GM18861 (cell line): ENCODE measurements around the gene AIP.

Experiments
- ATAC-seq: cut with Tn5 transposase; IDR thresholded peaks from one replicate; pipeline ENCODE4 v1.9.1; 2021; ENCODE audit not compliant: unreplicated experiment

The AIP gene

DNA sequence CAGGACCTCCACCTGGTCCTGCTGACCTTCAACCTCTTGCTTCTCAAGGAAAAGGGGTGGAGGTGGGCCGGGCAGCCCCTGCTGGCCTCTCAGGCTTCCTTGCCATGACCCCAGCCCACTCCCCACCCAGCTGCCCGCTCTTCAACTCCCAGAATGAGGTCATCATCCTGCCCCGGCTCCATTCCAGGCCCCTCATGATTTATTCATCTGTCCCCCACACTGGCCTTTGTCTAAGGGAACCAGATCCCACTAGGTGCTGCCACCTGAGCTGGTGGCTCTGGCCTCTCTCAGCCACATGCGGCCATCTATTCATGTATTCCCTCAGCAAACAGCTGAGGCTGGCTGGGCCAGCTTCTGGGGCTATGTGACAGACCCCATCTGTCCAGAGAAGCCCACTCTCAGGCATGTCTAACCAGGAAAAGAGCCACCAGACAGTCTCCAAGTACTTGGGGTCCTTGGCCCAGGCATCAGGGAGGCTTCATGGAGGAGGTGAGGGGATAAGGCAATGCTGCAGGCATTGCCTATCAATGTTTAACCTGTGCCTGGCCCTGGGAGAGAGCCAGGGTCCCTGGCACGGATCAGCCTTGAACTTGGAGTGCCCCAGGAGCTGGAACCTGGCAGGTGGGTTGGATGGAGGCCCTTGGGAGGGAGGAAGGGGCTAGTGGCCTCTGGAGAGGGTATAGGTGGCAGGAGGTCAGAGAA, 42.6 kb downstream of the AIP start:
- ATAC-seq: no peak

DNA sequence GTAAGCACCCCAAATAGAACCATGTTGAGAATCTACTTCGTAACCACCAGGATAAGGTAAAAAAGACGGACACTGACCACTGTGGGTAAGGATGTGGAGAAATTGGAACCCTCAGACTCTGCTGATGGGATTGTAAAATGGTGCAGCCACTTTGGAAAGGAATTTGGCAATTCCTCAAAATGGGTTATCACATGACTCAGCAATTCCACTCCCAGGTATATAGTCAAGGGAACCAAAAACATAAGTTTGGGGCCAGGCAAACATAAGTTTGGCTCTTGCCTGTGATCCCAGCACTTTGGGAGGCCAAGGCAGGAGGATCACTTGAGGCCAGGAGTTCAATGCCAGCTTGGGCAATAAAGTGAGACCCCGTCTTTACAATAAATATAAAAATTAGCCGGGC, 45.5 kb downstream of the AIP start:
- no peak for ATAC-seq

- no peak for ATAC-seq
These were observed 47.4 kb downstream of the AIP start for GRCh38 chr11:67530282-67530592.

- no peak for ATAC-seq
These were observed 50.1 kb downstream of the AIP start for GRCh38 chr11:67532889-67533288.

DNA sequence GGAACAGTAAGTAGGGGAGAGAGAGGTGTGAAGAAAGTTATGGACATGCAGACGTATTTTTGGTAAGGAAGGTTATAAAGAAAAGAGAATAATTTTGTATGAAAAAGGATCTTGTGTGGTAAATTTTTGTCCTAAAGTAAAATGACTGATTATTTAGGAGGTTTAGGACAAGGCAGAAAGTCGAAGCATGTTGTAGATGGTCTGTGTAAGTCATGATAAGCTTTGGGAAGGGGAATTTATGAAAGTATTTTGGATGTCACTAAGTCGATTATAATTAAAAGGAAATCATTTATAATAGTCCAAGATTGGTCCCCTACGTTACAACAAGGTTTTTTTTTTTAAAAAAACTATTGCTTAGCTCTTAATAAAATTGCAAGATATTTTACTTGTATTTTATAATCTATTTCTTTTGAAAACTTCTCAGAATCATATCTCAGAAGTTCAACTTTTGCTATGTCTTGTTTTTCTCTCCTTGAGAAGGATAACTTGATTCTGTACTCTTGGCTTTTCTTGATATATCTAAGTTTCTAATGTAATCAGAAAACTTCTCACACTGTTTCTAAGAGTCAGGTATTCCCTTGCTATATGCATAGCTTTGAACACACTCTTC, 51.3 kb downstream of the AIP start:
- no peak for ATAC-seq

DNA sequence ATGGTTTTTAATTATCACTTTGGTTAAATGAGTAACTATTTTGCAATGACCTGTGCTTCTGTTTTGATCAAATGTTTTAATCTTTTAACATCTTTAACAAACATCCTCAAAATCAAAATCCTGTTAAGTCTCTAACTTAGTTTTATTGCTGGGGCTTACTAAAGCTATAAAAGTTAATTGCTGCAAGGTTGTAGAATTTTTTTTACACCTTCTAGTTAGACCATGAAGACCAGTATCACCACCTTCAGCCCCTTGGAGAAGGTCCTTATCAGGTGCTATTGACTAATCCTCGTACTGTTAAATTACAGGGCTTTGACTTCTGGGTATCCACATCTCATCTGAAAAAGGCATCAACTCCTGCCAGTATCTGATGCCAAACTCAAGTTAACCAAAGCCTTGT, 52.7 kb downstream of the AIP start:
- no peak for ATAC-seq

DNA sequence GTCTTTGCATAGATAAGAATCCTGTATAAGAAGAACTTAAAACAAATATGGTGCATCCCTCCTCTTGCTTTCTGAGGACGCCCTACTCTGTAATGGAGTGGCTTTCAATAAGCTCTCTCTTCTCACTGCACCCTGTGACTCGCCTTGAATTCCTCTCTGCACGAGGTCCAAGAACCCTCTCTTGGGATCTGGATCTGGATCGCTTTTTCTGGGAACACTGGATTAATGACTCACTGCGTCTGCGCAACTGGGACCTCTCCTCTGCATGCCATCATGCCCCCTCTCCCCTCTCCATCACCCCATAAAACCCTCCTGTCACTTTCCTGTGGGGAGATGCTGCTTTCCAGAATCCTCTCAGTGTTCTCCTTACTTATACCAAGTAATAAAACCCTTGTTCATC, 55.5 kb downstream of the AIP start:
- ATAC-seq: no peak

GRCh38 chr11:67538823-67539505, 56.1 kb downstream of the AIP start:
- ATAC-seq: no peak

- ATAC-seq: no peak
These were observed 56.7 kb downstream of the AIP start for GRCh38 chr11:67539550-67539949.
